H1 (cell line): ENCODE measurements around the gene USH2A. TPM values are rescaled to one million over a fixed set of nuclear protein-coding genes. Genes with fewer than 3 reads are reported as not detected.

Experiments used
- CTCF ChIA-PET: fragments of 300-600 bp; sonication (Branson Sonifier 250); formaldehyde crosslinking; loops from one replicate; lab custom pipeline; 2021; ENCODE audit not compliant: partially characterized antibody; lab: Charles Lee
- POLR2A ChIA-PET: fragments of 300-600 bp; sonication (Branson Sonifier 250); formaldehyde crosslinking; loops from one replicate; lab custom pipeline; 2021; ENCODE audit warnings: inconsistent platforms; ENCODE audit not compliant: partially characterized antibody; lab: Charles Lee
- DNase-seq, 2 experiments: peaks; one replicate each; pipeline versions ENCODE4 v3.0.0 to v3.0.0-alpha.2; 2010 to 2022; ENCODE audit warnings: low spot score in 2 of 2, low read depth in 1 of 2, mixed read lengths in 1 of 2
- FAIRE-seq: peaks from 2 replicates; lab custom pipeline; 2011; peaks lifted over from hg19 to GRCh38; lab: Jason Lieb, UNC
- H2AFZ ChIP-seq: 2 replicates; pipeline ENCODE4 v1.8.1; 2012; ENCODE audit warnings: low read length, inconsistent platforms
- H2AK5ac ChIP-seq: 2 replicates; pipeline ENCODE4 v1.6.1; 2013; ENCODE audit warnings: low read depth, low read length
- H2BK120ac ChIP-seq: replicated peaks from 2 replicates; pipeline ENCODE3; 2013; ENCODE audit warnings: low read depth, low read length, inconsistent platforms
- H2BK12ac ChIP-seq: 2 replicates; pipeline ENCODE4 v1.6.1; 2013; ENCODE audit warnings: low read depth, low read length
- H2BK15ac ChIP-seq: 2 replicates; pipeline ENCODE4 v1.6.1; 2013; ENCODE audit warnings: low read length
- H2BK20ac ChIP-seq: 2 replicates; pipeline ENCODE4 v1.6.1; 2013; ENCODE audit warnings: low read length
- H2BK5ac ChIP-seq: 2 replicates; pipeline ENCODE4 v1.6.1; 2013; ENCODE audit warnings: low read depth, low read length
- H3K14ac ChIP-seq: 2 replicates; pipeline ENCODE4 v1.6.1; 2013; ENCODE audit warnings: inconsistent platforms; ENCODE audit not compliant: insufficient read length
- H3K18ac ChIP-seq: 2 replicates; pipeline ENCODE4 v1.6.1; 2013; ENCODE audit warnings: low read length; ENCODE audit errors: extremely low read depth
- H3K23ac ChIP-seq: 2 replicates; pipeline ENCODE4 v1.6.1; 2013; ENCODE audit warnings: inconsistent platforms; ENCODE audit not compliant: insufficient read length
- H3K23me2 ChIP-seq: 2 replicates; pipeline ENCODE4 v1.6.1; 2013; ENCODE audit warnings: low read depth, low read length
- H3K27ac ChIP-seq: 2 replicates; pipeline ENCODE4 v1.6.1; 2011; ENCODE audit warnings: low read depth, low read length, inconsistent platforms
- H3K27me3 ChIP-seq, 4 experiments: replicated peaks in 1 of 4; 1 replicate in 1 of 4; 2 replicates in 3 of 4; pipeline versions ENCODE4 v1.6.1 to v1.8.1; 2011 to 2013; ENCODE audit warnings: low read length in 3 of 4, mild to moderate bottlenecking in 3 of 4, inconsistent platforms in 2 of 4, mixed read lengths in 2 of 4, moderate library complexity in 1 of 4; ENCODE audit not compliant: control insufficient read depth in 3 of 4, insufficient read depth in 3 of 4; ENCODE audit errors: extremely low read depth in 1 of 4
- H3K36me3 ChIP-seq, 4 experiments: 2 replicates each; pipeline versions ENCODE4 v1.6.1 to v1.8.1; 2011 to 2013; ENCODE audit warnings: mild to moderate bottlenecking in 4 of 4, low read length in 3 of 4, moderate library complexity in 2 of 4, control low read depth in 1 of 4, inconsistent platforms in 1 of 4; ENCODE audit not compliant: insufficient read depth in 4 of 4, control insufficient read depth in 2 of 4
- H3K4ac ChIP-seq: replicated peaks from 2 replicates; pipeline ENCODE3; 2013; ENCODE audit warnings: low read length, low read depth, mixed read lengths, inconsistent platforms; ENCODE audit not compliant: insufficient read length
- H3K4me1 ChIP-seq, 4 experiments: replicated peaks in 1 of 4; 1 replicate in 1 of 4; 2 replicates in 3 of 4; pipeline versions ENCODE4 v1.6.1 to v1.8.1; 2011 to 2013; ENCODE audit warnings: low read length in 3 of 4, inconsistent platforms in 2 of 4, mixed read lengths in 1 of 4; ENCODE audit not compliant: insufficient read depth in 4 of 4, control insufficient read depth in 3 of 4
- H3K4me2 ChIP-seq, 2 experiments: 2 replicates each; pipeline versions ENCODE4 v1.6.1 to v1.8.1; 2011 to 2013; ENCODE audit warnings: low read depth in 2 of 2, low read length in 2 of 2, control low read depth in 1 of 2, inconsistent platforms in 1 of 2, mild to moderate bottlenecking in 1 of 2; ENCODE audit not compliant: insufficient read depth in 1 of 2
- H3K4me3 ChIP-seq, 4 experiments: fragments of 200-600, 300-600 bp in 1 of 4; sonication (generic), shearing (Covaris generic), sonication (Bioruptor Twin) in 1 of 4; 2 replicates each; pipeline versions ENCODE4 v1.5.1 to v1.8.1; 2011 to 2016; ENCODE audit warnings: low read length in 4 of 4, low read depth in 3 of 4, control low read depth in 2 of 4, inconsistent platforms in 2 of 4, mild to moderate bottlenecking in 2 of 4, mixed read lengths in 1 of 4, moderate library complexity in 1 of 4; ENCODE audit not compliant: insufficient read depth in 2 of 4; ENCODE audit errors: extremely low read depth in 1 of 4
- H3K56ac ChIP-seq: replicated peaks from 2 replicates; pipeline ENCODE3; 2013; ENCODE audit warnings: low read depth, mild to moderate bottlenecking, mixed read lengths, low read length, inconsistent platforms; ENCODE audit not compliant: insufficient read length
- H3K79me1 ChIP-seq: 2 replicates; pipeline ENCODE4 v1.6.1; 2013; ENCODE audit warnings: low read depth, low read length, control low read depth
- H3K79me2 ChIP-seq, 2 experiments: 2 replicates each; pipeline versions ENCODE4 v1.6.1 to v1.8.1; 2012 to 2013; ENCODE audit warnings: low read length in 2 of 2, mild to moderate bottlenecking in 2 of 2, inconsistent platforms in 1 of 2; ENCODE audit not compliant: insufficient read depth in 2 of 2, control insufficient read depth in 1 of 2
- H3K9ac ChIP-seq, 4 experiments: replicated peaks in 1 of 4; 1 replicate in 1 of 4; 2 replicates in 3 of 4; pipeline versions ENCODE4 v1.6.1 to v1.8.1; 2011 to 2013; ENCODE audit warnings: low read depth in 3 of 4, low read length in 3 of 4, control low read depth in 2 of 4, mild to moderate bottlenecking in 2 of 4, moderate library complexity in 2 of 4, inconsistent platforms in 1 of 4; ENCODE audit errors: extremely low read depth in 1 of 4
- H3K9me3 ChIP-seq, 2 experiments: 2 replicates each; pipeline versions ENCODE4 v1.6.1 to v1.8.1; 2012 to 2013; ENCODE audit warnings: mild to moderate bottlenecking in 2 of 2, moderate library complexity in 2 of 2, control low read depth in 1 of 2, inconsistent platforms in 1 of 2, low read depth in 1 of 2, low read length in 1 of 2, mixed read lengths in 1 of 2; ENCODE audit not compliant: insufficient read depth in 2 of 2
- H4K20me1 ChIP-seq, 2 experiments: replicated peaks in 1 of 2; 2 replicates each; pipeline versions ENCODE3 to v1.8.1; 2011 to 2013; ENCODE audit warnings: inconsistent platforms in 2 of 2, low read length in 2 of 2, mild to moderate bottlenecking in 1 of 2; ENCODE audit not compliant: insufficient read depth in 2 of 2, control insufficient read depth in 1 of 2
- H4K5ac ChIP-seq: 2 replicates; pipeline ENCODE4 v1.6.1; 2013; ENCODE audit warnings: low read length, low read depth, mixed read lengths, inconsistent platforms; ENCODE audit not compliant: insufficient read length
- H4K8ac ChIP-seq: 2 replicates; pipeline ENCODE4 v1.8.0; 2013; ENCODE audit warnings: mild to moderate bottlenecking, moderate library complexity, low read length, inconsistent platforms; ENCODE audit not compliant: insufficient read depth; ENCODE audit errors: extremely low read depth
- H4K91ac ChIP-seq: replicated peaks from 2 replicates; pipeline ENCODE3; 2013; ENCODE audit warnings: low read length, mixed read lengths, inconsistent platforms; ENCODE audit not compliant: insufficient read length
- CBX8 ChIP-seq: fragments of 300-800, 300-1000 bp; sonication (generic); IDR thresholded peaks from 2 replicates; pipeline ENCODE4 v1.7.1; 2016; ENCODE audit warnings: low read depth, low read length, borderline replicate concordance
- PHF8 ChIP-seq: fragments of 200-600 bp; sonication (generic); conservative IDR thresholded peaks from 2 replicates; pipeline ENCODE4 v1.7.1; 2012; ENCODE audit warnings: low read depth, mild to moderate bottlenecking, inconsistent platforms, low read length, moderate library complexity
- TBP ChIP-seq: IDR thresholded peaks from 2 replicates; pipeline ENCODE4 v1.6.1; 2011; ENCODE audit warnings: low read depth, low read length, improper control_type of control experiment
- polyA plus RNA-seq, 7 experiments: library from polyadenylated mRNA; depleted of rRNA in 3 of 7; stranded (reverse) in 5 of 7; unstranded in 2 of 7; fragments of >200 nt in 5 of 7; fragments of 200-250 nt in 2 of 7; gene quantifications; 1 replicate in 5 of 7; 2 replicates in 1 of 7; 4 replicates in 1 of 7; pipeline versions ENCODE4 v1.2.1 to v1.2.3, GENCODE V29; 2011 to 2013; ENCODE audit warnings: missing spikeins in 2 of 7, mixed read lengths in 2 of 7
- total RNA-seq: library from RNA; stranded (reverse); fragmentation: NEBNext Ultra II Directional; extraction: Animal tissue kit (Norgen Biotek cat#: 25700); gene quantifications from 2 replicates; pipeline ENCODE4 v1.2.1, GENCODE V29; 2021
- TF ChIP-seq, protein P1 (sequence below): IDR thresholded peaks from 2 replicates; pipeline ENCODE4 v1.6.1; 2012; ENCODE audit warnings: inconsistent platforms

USH2A gene
- total and polyA plus RNA-seq, 2 of the 8 experiments (the other 6 are each of a cell fraction or from before 2014, with no cell fraction given) = 0.02 to 0.17 TPM

DNA sequence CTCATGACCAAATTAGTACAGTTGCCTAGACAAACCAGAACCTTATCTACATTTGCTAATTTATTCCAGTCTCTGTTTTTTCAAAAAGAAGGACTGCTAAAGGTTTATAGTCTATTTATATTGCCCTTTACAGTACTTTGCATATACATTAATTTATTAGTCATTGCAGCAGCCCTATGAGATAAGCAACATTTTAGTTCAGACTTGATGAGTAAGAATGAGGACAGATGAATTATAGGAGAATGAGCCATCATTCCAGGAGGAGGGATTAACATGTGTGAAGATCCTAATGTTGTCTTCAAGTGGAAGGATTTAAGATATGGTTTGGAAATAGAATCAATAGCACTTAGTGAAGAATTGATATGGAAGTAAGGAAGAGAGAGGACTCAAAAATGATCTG is 703.7 kb downstream of the USH2A start:
- no peak overlapping the region for H2AK5ac ChIP-seq
- no peak overlapping the region for H3K14ac ChIP-seq
- no peak overlapping the region for H4K91ac ChIP-seq
- H3K18ac ChIP-seq = no peak overlapping the region
- H3K27ac ChIP-seq = no peak overlapping the region
- CTCF ChIA-PET = interaction anchor here (0.6 to 2.0 kb wide), 2 partner anchors 10 to 520 kb away, joined by 3 to 8 read pairs; no protein-coding TSS in a partner anchor
- H3K4me2 ChIP-seq = no peak overlapping the region
- no peak overlapping the region for H2BK15ac ChIP-seq
- no peaks in the 10 kb centered on the region for H3K9me3 ChIP-seq
- TF ChIP-seq, protein P1, sequence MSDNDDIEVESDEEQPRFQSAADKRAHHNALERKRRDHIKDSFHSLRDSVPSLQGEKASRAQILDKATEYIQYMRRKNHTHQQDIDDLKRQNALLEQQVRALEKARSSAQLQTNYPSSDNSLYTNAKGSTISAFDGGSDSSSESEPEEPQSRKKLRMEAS = no peak
- TF ChIP-seq PHF8 (no peak), TBP (no peak), CBX8 (no peak)
- H3K4me1 ChIP-seq = no peaks in the 10 kb centered on the region
- H4K5ac ChIP-seq = no peak overlapping the region
- H3K36me3 ChIP-seq = no peaks in the 10 kb centered on the region
- DNase-seq (no peak), FAIRE-seq (no peak)
- H3K4me3 ChIP-seq = no peak overlapping the region
- H3K79me1 ChIP-seq = no peaks in the 10 kb centered on the region
- no peaks in the 10 kb centered on the region for H3K23me2 ChIP-seq
- no peaks in the 10 kb centered on the region for H3K27me3 ChIP-seq
- no peak overlapping the region for H3K4ac ChIP-seq
- H3K9ac ChIP-seq = no peak overlapping the region
- H2BK5ac ChIP-seq = no peak overlapping the region
- no peaks in the 10 kb centered on the region for H3K79me2 ChIP-seq
- no peak overlapping the region for H2AFZ ChIP-seq
- H2BK12ac ChIP-seq = no peak overlapping the region
- no peak overlapping the region for H2BK20ac ChIP-seq
- no peaks in the 10 kb centered on the region for H4K20me1 ChIP-seq
- POLR2A ChIA-PET = no interaction called here
- no peak overlapping the region for H4K8ac ChIP-seq
- H2BK120ac ChIP-seq = no peak overlapping the region
- H3K23ac ChIP-seq = no peak overlapping the region
- no peak overlapping the region for H3K56ac ChIP-seq
